Activated T-cell treated with anti-CD3 and anti-CD28 coated beads, Interleukin-2, amount 50 U/mL, for 24 hours (primary cell): ENCODE measurements around the gene SERGEF.

Experiments used
- DNase-seq: peaks from one replicate; pipeline ENCODE4 v3.0.0-alpha.2; 2020
- H3K27ac Mint-ChIP-seq: 2 replicates; pipeline ENCODE4 v1.8.0; 2020; ENCODE audit warnings: mild to moderate bottlenecking, mixed read lengths
- H3K27me3 Mint-ChIP-seq: 2 replicates; pipeline ENCODE4 v1.8.0; 2020; ENCODE audit warnings: mixed read lengths
- H3K36me3 Mint-ChIP-seq: 2 replicates; pipeline ENCODE4 v1.8.0; 2020; ENCODE audit warnings: low read depth, mixed read lengths
- H3K4me1 Mint-ChIP-seq: 2 replicates; pipeline ENCODE4 v1.8.0; 2020; ENCODE audit warnings: low read depth, mixed read lengths
- H3K4me3 Mint-ChIP-seq: 2 replicates; pipeline ENCODE4 v1.8.0; 2020; ENCODE audit warnings: mild to moderate bottlenecking, moderate library complexity, mixed read lengths
- H3K9me3 Mint-ChIP-seq: 2 replicates; pipeline ENCODE4 v1.8.0; 2020; ENCODE audit warnings: mixed read lengths

SERGEF gene

DNA sequence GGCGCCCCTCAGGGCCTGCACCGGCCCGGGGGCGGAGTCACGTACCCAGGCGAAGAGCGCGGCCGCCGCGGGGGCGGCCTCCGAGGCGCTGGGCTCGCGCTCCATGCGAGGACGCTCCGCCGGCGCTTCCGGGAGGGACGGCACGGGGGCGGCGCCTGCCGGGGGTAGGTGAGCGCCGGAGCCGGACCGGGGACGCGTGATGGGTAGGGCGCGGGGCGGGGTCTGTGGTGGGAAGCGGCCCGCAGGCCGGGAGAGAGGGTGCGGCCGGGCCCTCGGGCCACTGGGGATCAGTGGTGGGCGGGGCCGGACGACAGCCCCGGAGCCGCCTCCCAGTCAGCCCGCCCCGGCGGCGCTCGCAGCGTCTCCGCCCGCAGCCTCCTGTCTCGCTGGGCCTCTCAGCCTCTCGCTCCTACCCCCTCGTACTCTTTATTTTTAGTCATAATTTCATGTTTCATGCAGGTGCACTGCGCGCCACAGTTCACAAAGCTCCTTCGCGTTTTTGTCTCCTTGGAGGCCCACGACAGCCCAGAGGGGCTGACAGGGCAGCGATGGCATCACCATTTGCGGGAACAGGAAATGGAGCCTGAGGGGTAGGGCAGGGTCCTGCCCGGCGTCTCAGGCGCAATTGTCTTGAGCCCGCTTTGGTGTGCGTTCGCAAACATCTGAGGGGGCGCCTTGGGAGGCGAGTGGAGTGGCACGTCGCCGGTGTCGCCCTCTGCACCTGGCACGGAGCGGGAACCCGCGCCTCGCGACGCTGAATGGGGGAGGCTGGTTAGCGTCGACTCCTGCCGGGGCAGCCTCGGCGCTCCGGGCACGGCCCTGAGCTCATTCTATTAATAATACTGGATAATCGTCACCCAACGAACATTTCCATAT, at the start of gene SERGEF:
SERGEF (minus strand) TSS at position 142 of the 876 bp plus-strand sequence; CDS start at position 105, 37 bp downstream.
- H3K27ac Mint-ChIP-seq = peak within 1 kb of the TSS; percentile 95
- peaks cover 46% of the 10 kb centered on the region for H3K4me1 Mint-ChIP-seq
- peaks cover 5% of the 10 kb centered on the region for H3K36me3 Mint-ChIP-seq
- DNase-seq = peak; percentile 94
- H3K27me3 Mint-ChIP-seq = no peaks in the 10 kb centered on the region
- H3K4me3 Mint-ChIP-seq = peak within 1 kb of the TSS; percentile 83
- no peaks in the 10 kb centered on the region for H3K9me3 Mint-ChIP-seq

DNA sequence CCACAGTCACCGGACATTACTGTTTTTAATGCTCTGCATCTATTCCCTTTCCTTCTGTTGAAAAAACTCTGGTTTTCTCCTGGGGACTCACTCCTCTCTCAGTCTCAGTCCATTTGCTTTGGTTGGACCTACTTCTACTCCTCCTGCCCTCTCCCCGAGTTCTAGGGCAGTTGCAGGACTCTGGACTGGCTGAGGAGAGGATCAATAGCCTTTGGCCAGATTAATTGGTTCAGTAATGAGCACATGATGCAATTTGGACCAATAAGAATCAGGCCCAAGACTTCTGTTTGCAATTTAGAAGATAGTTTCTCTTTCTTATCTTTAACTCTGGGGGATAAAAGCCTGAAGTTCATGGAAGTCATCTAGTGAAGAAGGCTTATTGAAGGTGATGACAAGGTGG, 48.5 kb upstream of the SERGEF start:
- H3K4me3 Mint-ChIP-seq = no peak overlapping the region
- no peak overlapping the region for H3K27ac Mint-ChIP-seq
- H3K9me3 Mint-ChIP-seq = no peaks in the 10 kb centered on the region
- no peaks in the 10 kb centered on the region for H3K27me3 Mint-ChIP-seq
- H3K4me1 Mint-ChIP-seq = no peaks in the 10 kb centered on the region
- no peak for DNase-seq
- peaks cover 11% of the 10 kb centered on the region for H3K36me3 Mint-ChIP-seq

DNA sequence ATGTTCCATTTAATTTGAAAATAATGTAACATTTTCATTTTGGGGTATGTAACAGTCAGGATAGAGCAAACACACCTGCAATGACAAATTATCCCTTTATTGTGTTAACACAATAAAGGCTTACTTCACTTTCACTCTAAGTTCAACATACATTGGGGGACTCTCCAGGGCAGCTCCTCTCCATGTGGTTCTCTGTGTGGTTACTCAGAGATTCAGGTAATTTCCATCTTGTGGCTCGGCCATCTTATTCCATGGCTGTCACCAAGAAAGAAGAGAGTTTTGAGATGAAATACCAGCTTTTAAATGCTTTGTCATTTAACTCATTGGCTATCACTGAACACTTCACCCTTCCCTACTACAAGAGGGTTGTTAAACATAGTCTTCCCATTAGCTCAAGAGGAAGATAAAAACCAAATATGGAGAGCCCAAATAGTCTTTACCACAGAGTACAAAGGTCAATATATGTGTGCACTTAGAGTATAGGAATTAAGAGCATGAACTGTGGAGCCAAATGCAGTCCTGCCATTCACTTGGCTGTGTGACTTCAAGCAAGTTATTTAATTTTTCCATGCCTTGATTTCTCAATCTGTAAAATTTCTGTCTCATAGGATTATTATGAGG, 43.8 kb upstream of the SERGEF start:
- Mint-ChIP-seq H3K4me3 (no peak overlapping the region), H3K36me3 (no peaks in the 10 kb centered on the region), H3K27ac (no peak overlapping the region), H3K9me3 (no peaks in the 10 kb centered on the region), H3K4me1 (no peaks in the 10 kb centered on the region), H3K27me3 (no peaks in the 10 kb centered on the region)
- no peak for DNase-seq

DNA sequence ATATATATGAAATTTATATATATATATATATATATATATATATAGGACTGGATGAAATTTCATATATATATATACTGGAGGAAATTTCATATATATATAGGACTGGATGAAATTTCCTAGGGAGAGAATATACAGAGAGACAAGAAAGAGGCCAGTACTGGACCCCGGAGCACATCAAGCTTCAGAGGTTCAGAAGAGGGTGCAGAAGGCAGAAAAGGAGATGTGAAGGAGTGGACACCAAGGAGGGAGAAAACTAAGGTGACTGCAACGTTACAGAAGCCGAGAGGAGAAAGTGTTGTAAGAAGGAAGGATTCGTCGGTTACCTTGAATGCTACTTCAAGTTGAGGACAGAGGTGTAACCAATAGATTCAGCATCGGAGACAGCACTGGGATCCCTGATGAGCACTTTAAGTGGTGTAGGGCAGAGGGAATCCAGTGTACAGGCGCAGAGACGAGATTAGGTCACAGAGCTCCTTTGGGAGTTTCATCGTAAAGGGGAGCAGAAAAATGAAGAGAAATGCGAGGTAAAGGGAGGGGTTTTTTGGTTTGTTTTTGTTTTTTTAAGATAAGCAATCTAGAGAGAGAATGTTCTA, 41.8 kb upstream of the SERGEF start:
- DNase-seq = no peak
- H3K4me1 Mint-ChIP-seq = no peaks in the 10 kb centered on the region
- H3K27me3 Mint-ChIP-seq = no peaks in the 10 kb centered on the region
- no peak overlapping the region for H3K4me3 Mint-ChIP-seq
- H3K27ac Mint-ChIP-seq = no peak overlapping the region
- H3K9me3 Mint-ChIP-seq = no peaks in the 10 kb centered on the region
- H3K36me3 Mint-ChIP-seq = no peaks in the 10 kb centered on the region

DNA sequence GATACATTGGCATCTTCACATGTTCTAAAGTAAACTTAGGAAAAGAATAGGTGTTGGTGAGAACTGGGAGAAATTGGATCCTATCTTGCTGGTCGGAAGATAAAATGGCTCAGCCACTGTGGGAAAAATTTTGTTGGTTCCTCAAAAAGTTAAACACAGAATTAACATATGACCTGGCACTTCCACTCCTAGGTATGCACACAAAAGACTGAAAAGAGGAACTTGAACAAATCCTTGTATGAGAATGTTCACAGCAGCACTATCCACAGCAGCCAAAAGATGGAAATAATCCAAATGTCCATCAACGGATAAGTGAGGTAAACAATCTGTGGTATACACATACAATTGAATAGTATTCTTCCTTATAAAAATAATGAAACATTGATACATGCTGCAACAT, 38.0 kb upstream of the SERGEF start:
- Mint-ChIP-seq H3K27me3 (peaks cover 25% of the 10 kb centered on the region), H3K36me3 (no peaks in the 10 kb centered on the region), H3K27ac (no peak overlapping the region), H3K4me3 (no peak overlapping the region), H3K9me3 (no peaks in the 10 kb centered on the region), H3K4me1 (no peaks in the 10 kb centered on the region)
- no peak for DNase-seq

DNA sequence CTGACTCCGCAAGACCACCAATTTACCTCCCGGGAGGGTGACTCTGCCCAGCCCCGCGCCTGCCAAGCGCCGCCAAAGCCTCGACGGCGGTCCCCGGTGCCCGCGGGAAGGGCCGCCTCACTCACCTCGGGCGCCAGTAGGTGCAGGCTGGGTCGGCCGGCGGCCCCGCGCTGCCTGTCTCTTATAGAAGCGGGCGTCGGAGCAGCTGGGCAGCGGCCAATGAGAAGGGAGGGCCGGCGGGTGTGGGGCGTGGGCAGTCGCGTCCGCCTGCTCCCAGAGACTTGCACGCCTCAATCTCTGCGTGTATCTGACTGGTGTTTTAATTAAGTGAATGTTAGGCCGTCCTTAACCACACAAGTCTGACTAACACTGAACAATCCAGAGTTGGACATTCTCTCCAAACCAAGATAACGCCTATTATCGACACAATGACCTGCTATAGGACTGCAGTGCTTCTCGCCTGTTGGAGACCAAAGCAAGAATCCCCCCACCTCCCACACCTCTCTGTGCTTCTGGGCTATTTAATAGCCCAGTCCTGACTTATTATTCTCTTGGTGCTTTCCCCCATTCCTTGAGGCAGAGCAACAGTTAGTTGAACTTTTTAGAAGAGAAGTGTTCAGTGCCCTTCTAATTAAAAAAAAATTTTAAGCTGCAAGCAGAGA, 33.4 kb upstream of the SERGEF start, which contains the start of gene TPH1:
TPH1 (minus strand) TSS at position 154 of the 662 bp plus-strand sequence. CDS start 5,507 bp downstream, outside the sequence.
- H3K4me3 Mint-ChIP-seq = no peak within 1 kb of the TSS
- no peak within 1 kb of the TSS for H3K27ac Mint-ChIP-seq
- no peak for DNase-seq
- no peaks in the 10 kb centered on the region for H3K9me3 Mint-ChIP-seq
- no peaks in the 10 kb centered on the region for H3K4me1 Mint-ChIP-seq
- no peaks in the 10 kb centered on the region for H3K36me3 Mint-ChIP-seq
- H3K27me3 Mint-ChIP-seq = peaks cover 60% of the 10 kb centered on the region

DNA sequence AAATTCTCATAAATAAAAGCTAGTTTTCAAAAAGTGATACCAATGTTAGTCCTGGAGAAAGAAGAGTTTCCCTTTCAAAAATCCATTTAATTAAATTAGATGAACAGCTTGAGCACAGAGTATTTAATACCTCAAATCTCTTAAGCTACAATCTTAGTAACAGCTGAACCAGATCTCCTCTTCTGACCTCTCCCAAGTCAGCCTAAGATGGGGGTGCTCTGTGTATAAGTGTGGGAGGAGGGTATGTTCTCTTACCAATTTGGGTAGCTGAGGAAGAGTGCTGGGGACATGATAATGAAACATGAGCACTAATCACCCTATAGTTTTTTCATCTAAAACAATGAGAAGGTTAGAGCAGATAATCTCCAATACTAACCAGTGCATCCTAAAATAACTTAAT, 23.6 kb upstream of the SERGEF start:
- H3K27ac Mint-ChIP-seq = no peak overlapping the region
- no peaks in the 10 kb centered on the region for H3K9me3 Mint-ChIP-seq
- no peaks in the 10 kb centered on the region for H3K36me3 Mint-ChIP-seq
- peaks cover 14% of the 10 kb centered on the region for H3K27me3 Mint-ChIP-seq
- DNase-seq = no peak
- no peak overlapping the region for H3K4me3 Mint-ChIP-seq
- H3K4me1 Mint-ChIP-seq = no peaks in the 10 kb centered on the region

DNA sequence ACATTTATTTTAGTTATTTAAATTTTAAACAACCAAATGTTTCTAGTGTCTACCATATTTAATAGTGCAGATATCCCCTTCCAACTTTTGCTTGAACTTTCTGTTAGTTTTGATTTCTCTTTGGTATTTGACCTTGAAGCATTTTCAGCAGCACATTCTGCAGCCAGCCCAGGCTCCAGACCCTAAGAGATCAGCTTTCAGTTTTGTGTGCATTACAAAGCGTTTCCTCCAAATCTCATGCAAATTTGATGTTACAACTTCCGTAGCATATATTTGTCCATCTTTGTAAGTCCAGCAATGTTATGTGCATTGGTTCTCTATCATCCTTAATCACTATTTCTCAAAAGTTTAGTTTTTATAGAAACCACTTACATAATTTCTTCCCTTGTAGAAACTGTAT, 14.6 kb upstream of the SERGEF start:
- H3K9me3 Mint-ChIP-seq = no peaks in the 10 kb centered on the region
- H3K27ac Mint-ChIP-seq = no peak overlapping the region
- H3K4me1 Mint-ChIP-seq = no peaks in the 10 kb centered on the region
- H3K4me3 Mint-ChIP-seq = no peak overlapping the region
- no peak for DNase-seq
- no peaks in the 10 kb centered on the region for H3K27me3 Mint-ChIP-seq
- no peaks in the 10 kb centered on the region for H3K36me3 Mint-ChIP-seq

DNA sequence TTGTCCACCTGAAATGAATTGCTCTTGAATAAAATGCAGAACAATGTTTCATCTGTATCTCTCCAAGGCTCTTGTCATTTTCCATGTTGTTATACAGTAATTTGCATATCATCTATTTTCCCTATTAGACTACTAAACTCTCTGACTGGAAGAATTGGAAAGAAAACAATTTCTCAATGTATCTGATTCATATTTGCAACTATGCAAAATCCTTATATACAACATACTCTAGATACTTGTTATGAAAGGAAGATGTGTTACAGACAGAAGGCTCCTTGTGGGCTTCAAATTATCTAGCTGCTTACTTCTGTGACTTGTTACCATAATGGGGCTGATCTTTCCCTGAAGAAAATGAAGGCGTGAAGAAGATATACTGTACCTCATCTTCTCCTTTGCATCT, 9.6 kb upstream of the SERGEF start:
- Mint-ChIP-seq H3K27ac (no peak overlapping the region), H3K27me3 (no peaks in the 10 kb centered on the region), H3K36me3 (no peaks in the 10 kb centered on the region)

DNA sequence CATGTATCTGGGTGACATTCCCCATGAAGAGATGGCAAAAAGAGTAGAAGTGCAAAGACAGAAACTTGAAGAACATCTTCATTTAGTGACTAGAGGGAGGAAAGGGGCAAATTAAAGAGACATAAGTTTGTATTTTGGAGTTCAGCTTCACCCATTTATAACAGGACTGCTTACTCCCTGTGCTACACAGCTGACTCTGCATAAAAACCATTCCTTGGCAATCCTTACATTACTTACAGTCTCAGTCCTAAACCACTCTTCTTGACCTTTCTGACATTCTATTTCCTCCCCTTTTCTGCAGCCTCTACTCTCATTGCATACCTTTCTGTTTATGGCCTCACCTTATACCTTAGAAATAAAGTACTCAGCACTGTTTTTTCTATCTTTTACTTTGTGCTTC, 6.8 kb upstream of the SERGEF start:
- Mint-ChIP-seq H3K9me3 (no peaks in the 10 kb centered on the region), H3K27me3 (no peaks in the 10 kb centered on the region), H3K4me3 (no peak overlapping the region), H3K4me1 (peaks cover 9% of the 10 kb centered on the region), H3K36me3 (no peaks in the 10 kb centered on the region), H3K27ac (no peak overlapping the region)
- DNase-seq = no peak

More for the DNA sequence above, 9.6 kb upstream of the SERGEF start:
- H3K4me1 Mint-ChIP-seq = no peaks in the 10 kb centered on the region
- H3K9me3 Mint-ChIP-seq = no peaks in the 10 kb centered on the region
- no peak overlapping the region for H3K4me3 Mint-ChIP-seq
- DNase-seq = no peak

DNA sequence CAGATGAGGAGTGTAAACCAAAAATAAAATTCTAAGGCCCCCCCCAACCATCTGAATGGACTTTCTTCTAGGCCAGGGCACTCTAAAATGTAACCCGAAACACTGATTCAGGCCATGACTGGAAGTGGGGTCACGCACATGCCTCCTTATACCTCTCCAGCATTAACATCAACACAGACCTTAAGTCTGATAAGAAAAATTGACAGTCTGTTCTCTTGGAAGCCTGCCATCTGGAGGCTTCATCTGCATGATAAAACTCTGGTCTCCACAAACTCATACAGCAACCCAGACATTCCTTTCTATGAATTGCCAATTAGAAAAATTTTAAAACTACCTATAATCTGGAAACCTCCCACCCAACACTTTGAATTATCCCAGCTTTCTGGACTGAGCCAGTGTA, 3.9 kb upstream of the SERGEF start:
- no peak overlapping the region for H3K4me3 Mint-ChIP-seq
- no peak overlapping the region for H3K27ac Mint-ChIP-seq
- H3K9me3 Mint-ChIP-seq = no peaks in the 10 kb centered on the region
- H3K27me3 Mint-ChIP-seq = no peaks in the 10 kb centered on the region
- DNase-seq = no peak
- H3K4me1 Mint-ChIP-seq = peaks cover 30% of the 10 kb centered on the region
- H3K36me3 Mint-ChIP-seq = peaks cover 5% of the 10 kb centered on the region

DNA sequence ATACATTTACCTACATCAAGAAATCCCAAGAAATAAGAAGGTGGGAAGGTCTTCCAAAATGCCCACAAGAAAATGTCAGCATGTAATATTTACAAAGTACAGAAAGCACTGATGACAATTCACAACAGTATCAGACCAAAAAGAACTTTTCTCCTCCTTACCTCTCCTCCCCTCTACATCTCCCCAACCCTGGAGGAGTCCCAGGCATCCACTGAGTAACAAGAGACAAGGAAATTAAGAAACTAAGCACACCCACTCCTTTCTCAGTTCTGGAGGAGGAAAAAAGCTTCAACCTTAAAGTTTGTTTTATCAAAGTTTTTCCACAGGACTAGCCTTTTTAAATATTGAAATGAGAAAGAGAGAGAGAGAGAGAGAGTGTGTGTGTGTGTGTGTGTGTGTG, 2.0 kb upstream of the SERGEF start:
- DNase-seq = no peak
- Mint-ChIP-seq H3K36me3 (peaks cover 5% of the 10 kb centered on the region), H3K4me3 (peak overlapping the region; percentile 46), H3K27me3 (no peaks in the 10 kb centered on the region), H3K9me3 (no peaks in the 10 kb centered on the region), H3K4me1 (peaks cover 46% of the 10 kb centered on the region), H3K27ac (peak overlapping the region; percentile 95)

DNA sequence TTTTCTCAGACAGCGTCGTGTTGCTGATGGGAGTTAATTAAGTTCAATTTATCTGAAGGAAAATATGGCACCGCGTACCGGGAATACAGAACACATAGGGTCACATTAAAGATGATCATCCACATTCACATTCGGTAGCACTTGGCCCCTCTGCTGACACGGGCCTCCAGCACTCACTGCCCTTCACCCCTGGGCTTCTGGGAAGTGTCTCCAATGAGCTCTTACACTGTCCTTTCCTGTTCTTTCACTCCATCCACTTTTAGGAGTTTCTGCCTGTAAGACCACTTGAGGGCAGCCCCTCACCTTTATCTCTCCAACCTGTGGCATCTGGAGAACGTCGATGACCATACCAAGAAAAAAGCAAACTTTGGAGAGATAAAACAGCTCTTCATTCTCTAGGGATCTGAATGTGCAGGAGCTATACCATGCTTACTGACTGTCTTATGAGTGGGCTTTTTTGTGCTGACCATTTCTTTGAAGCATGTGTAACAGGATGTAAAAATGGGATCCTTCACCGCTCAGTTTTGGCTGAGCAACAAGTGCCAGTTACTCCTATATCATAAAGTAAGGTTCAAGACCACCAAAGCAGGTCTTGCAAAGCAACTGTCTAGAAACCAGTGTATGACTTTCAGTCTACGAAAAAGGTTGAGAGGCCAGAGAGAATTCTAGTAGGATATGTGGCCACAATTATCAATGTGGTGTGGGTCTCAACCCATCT, 1.1 kb upstream of the SERGEF start:
- H3K27ac Mint-ChIP-seq = peak overlapping the region; percentile 95
- no peak for DNase-seq

More for the DNA sequence above, 1.1 kb upstream of the SERGEF start:
- peak overlapping the region; percentile 83 for H3K4me3 Mint-ChIP-seq
- H3K9me3 Mint-ChIP-seq = no peaks in the 10 kb centered on the region
- H3K27me3 Mint-ChIP-seq = no peaks in the 10 kb centered on the region
- H3K4me1 Mint-ChIP-seq = peaks cover 46% of the 10 kb centered on the region
- peaks cover 5% of the 10 kb centered on the region for H3K36me3 Mint-ChIP-seq
